RWPE1 (cell line): ENCODE measurements around the gene NADK.
A peak's percentile ranks its signal among the peaks of the same experiment; 100 is the strongest.

Experiments used
- CTCF ChIA-PET: fragments of 350-600 bp; sonication (Branson Sonifier 250); formaldehyde crosslinking; extraction: SDS; loops from one replicate; lab custom pipeline; 2021; lab: Yijun Ruan, JAX
- POLR2A ChIA-PET: fragments of 400-600 bp; formaldehyde crosslinking; extraction: SDS; loops from one replicate; lab custom pipeline; 2020; ENCODE audit warnings: antibody characterized with exemption; ENCODE audit not compliant: low non-redundant PET; lab: Yijun Ruan, JAX
- DNase-seq: peaks from one replicate; pipeline ENCODE4 v3.0.0; 2012; ENCODE audit warnings: low spot score
- H3K27ac ChIP-seq: fragments of 450-650 bp; 2 replicates; pipeline ENCODE4 v1.5.1; 2017
- TF ChIP-seq, protein P1 (sequence below): fragments of 450-650 bp; conservative IDR thresholded peaks from 2 replicates; pipeline ENCODE4 v1.5.1; 2017; ENCODE audit warnings: low read depth, mild to moderate bottlenecking

NADK gene

DNA sequence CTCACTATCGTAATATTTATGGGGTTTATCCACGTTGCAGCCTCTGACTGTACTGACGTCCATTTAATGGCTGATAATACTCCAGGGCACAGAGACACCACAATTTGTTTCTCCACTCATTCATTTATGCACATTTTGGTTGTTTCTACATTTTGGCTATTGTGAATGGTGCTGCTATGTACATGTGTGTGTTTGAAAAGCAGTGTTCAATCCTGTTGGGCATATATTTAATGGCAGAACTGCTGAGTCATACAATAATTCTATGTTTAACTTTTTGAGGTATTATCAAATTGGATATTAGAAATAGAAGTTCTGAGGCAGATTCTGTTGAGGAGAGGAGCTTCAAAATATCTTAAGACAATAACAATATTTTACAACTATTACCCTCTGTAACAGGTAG is 39.0 kb upstream of the NADK start:
- ChIA-PET POLR2A (no interaction called here), CTCF (no interaction called here)
- H3K27ac ChIP-seq, result peak overlapping the region; percentile 39; the same call in 1 of the 2 replicates
- DNase-seq, result no peak
- TF ChIP-seq, protein P1, sequence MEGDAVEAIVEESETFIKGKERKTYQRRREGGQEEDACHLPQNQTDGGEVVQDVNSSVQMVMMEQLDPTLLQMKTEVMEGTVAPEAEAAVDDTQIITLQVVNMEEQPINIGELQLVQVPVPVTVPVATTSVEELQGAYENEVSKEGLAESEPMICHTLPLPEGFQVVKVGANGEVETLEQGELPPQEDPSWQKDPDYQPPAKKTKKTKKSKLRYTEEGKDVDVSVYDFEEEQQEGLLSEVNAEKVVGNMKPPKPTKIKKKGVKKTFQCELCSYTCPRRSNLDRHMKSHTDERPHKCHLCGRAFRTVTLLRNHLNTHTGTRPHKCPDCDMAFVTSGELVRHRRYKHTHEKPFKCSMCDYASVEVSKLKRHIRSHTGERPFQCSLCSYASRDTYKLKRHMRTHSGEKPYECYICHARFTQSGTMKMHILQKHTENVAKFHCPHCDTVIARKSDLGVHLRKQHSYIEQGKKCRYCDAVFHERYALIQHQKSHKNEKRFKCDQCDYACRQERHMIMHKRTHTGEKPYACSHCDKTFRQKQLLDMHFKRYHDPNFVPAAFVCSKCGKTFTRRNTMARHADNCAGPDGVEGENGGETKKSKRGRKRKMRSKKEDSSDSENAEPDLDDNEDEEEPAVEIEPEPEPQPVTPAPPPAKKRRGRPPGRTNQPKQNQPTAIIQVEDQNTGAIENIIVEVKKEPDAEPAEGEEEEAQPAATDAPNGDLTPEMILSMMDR, result no peak

- POLR2A ChIA-PET, result no interaction called here
- no peak overlapping the region for H3K27ac ChIP-seq
- CTCF ChIA-PET, result no interaction called here
- TF ChIP-seq, protein P1, result no peak
- DNase-seq, result no peak
These were observed 37.5 kb upstream of the NADK start for GRCh38 chr1:1815606-1816281.

- peak overlapping the region; percentile 12; the same call in 1 of the 2 replicates for H3K27ac ChIP-seq
- DNase-seq, result no peak
- TF ChIP-seq, protein P1, result no peak
- CTCF ChIA-PET, result interaction anchor here (0.5 to 0.6 kb wide), 3 partner anchors 55 to 455 kb away, joined by 3 to 4 read pairs (median 4); no protein-coding TSS in a partner anchor
- POLR2A ChIA-PET, result no interaction called here
These were observed 31.2 kb upstream of the NADK start for GRCh38 chr1:1809489-1809888.

- no peak for DNase-seq
- H3K27ac ChIP-seq, result peak overlapping the region; percentile 16; the same call in 1 of the 2 replicates
- ChIA-PET CTCF (no interaction called here), POLR2A (interaction anchor here (1.0 kb wide), 1 partner anchor 101 kb away, joined by 3 read pairs; no protein-coding TSS in a partner anchor)
- TF ChIP-seq, protein P1, result no peak
These were observed 29.9 kb upstream of the NADK start for GRCh38 chr1:1808206-1808605.

- no peak for DNase-seq
- ChIA-PET POLR2A (interaction anchor here (0.7 kb wide), 1 partner anchor 28 kb away, joined by 3 read pairs; no protein-coding TSS in a partner anchor), CTCF (no interaction called here)
- peak overlapping the region; percentile 31 for H3K27ac ChIP-seq
- TF ChIP-seq, protein P1, result no peak
These were observed 28.6 kb upstream of the NADK start for GRCh38 chr1:1806890-1807289.

- TF ChIP-seq, protein P1, result no peak
- ChIA-PET POLR2A (no interaction called here), CTCF (no interaction called here)
- DNase-seq, result no peak
- H3K27ac ChIP-seq, result no peak overlapping the region; the same call in 1 of the 2 replicates
These were observed 26.0 kb upstream of the NADK start for GRCh38 chr1:1804301-1804700.
